ENCODE measurements around the gene NEDD4L.
"Not testable (repeated sequence)": the region's sequence is repeated elsewhere in the genome, so short reads cannot be mapped to it uniquely, and the experiment has no call there.

Gene NEDD4L

DNA sequence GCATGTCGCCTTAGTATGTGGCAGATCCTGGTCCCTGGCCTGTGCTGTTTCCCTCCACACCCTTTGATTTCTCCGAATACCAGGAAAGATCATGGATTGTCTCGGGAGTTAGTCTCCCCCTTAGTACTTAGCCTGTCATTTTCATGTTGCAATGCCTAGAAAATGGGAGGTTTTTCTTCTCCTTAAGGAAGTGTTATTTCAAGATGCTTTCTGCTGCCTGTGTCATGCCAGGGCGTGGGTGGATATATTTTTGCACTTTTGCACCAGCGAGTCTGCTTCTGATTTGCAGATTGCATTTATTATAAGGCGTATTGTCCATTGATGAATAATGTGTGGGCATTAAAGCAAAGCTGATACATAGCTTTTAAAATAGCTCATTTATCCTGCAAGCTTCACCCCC is 223.5 kb downstream of the NEDD4L start:
- DNase-seq (ENCODE audit: low spot score), result no peak

DNA sequence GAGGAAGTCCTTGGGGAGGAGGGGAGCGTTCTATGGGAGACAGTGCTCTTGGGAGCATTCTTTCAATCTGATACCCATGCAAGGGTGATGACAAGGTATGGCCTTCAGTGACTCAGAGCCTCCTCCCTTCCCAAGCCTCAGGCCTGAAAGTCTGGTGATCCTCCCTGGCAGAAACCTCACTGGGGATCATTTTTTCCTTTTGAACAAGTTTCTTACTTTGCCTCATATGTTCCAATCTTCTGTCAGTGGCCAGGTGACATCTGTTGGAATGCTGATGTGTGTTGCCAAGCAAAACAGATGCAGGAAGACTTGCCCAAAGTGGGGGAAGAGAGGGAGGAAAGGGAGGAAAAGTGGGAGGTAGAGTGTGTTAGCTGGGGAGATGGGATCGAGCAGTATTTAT is 224.8 kb downstream of the NEDD4L start:
- DNase-seq (ENCODE audit: low spot score), result peak; percentile 57

DNA sequence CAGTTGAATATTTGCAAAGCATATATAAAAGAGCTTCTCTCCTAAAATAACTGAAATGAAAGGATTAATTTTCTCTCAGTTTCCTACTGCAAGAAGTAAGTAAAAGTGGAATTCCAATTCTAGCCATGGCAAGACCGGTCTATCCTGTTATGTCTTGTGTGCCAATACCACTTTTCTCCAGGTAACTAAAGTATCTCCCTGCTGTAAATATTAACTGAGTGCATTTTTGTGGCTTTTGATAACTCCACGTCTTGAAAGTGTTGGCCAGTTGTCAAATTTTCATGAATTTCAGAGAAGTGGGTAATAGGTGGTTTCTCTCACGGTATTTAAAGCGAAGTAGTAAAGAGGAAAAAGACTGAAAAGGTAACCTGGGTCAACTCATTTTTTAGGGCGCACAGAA is 225.9 kb downstream of the NEDD4L start:
- no peak for DNase-seq (ENCODE audit: low spot score)

DNA sequence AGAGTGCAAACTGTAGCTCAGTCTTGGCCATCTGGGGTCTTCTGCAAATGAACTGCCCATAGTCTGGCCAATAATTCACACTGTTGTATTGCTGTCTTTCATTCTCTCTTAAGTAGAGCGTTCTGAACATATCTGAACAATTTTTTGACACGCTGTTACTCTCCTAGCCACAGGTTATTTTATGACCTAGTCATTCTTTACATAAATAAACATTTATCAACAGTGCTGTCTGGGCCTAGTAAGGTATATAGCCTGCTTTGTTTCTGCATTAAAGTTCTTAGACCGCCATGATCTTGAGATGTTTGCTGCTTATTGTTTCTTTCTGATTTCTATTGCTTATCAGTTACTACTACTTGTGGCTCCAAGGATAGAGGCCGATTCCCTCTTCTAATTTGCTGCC is 226.4 kb downstream of the NEDD4L start:
- DNase-seq (ENCODE audit: low spot score), result no peak

DNA sequence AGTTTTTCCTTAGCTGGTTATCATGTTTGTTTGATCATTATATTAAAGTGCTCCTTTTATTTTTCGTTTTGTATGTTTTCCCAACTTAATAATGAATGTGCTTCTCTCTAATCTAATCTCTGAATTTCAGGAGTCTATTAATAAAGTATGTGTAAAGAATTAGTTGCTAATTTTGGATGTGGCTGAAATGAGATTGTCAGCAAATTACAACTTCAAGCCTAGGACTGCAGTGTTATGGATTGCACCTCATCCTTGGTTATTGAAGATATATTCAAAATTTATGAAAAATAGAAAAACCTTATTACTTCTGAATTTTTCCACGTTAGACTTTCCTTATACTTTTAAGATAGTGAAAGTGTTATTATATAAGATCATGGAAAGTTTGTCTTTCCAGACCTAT is 227.7 kb downstream of the NEDD4L start:
- DNase-seq (ENCODE audit: low spot score), result no peak

DNA sequence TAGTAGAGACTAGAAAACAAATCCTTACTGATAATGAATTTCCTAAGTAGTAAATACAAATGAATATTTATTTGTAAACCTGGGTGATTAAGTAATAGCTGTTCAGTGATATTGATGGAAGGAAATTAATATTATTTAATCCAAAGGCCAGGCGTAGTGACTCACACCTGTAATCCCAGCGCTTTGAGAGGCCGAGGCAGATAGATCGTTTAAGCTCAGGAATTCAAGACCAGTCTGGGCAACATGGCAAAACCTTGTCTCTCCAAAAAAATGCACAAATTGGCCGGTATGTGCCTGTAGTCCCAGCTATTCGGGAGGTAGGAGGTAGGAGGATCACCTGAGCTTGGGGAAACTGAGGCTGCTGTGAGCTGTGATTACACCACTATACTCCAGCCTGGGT is 228.2 kb downstream of the NEDD4L start:
- DNase-seq (ENCODE audit: low spot score), result no peak

DNA sequence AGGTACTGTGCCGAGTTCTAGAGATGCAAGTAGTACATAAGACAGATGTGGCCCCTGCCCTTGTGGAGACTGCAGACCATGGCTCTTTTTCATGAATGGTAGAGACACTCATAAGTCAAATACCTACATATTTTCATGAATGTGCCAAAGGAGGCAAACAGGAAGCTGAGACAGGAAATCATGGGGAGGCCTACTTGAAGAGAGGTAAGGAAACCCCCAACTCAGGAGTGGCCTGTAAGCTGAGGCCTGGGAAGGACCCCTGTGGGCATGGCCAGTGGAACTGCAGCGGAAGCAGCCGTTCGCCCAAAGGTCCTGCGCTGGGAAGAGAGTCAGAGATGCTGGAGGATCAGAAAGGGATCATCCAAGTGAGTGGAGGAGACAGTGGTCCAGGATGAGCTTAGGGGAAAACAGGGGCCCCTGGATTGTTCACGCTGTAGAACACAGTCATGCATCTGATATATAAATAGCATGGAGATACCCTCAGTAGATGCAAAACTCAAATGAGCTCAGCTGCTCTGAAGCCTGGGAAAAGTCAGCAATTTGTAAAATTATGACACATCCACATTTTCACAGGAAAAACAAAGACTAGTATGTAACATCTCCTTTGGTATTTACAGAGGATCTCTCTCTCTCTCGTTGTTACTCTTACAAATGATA is 228.9 kb downstream of the NEDD4L start:
- no peak for DNase-seq (ENCODE audit: low spot score)

DNA sequence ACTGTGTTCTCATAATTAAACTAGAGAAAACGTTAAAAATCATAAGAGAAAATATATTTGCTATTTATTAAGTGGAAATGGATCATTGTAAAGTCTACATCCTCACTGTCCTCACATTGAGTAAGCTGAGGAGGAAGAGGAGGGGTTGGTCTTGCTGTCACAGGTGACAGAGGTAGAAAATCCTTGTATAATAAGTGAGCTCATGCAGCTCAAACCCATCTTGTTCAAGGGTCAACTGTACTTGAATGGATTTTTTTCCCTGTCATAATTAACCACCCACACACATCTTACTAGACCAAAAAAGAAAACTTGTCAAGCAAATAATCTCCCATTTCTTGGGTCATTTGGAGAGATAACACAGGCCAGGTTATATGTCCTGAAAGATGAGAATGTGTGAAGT is 231.2 kb downstream of the NEDD4L start:
- no peak for DNase-seq (ENCODE audit: low spot score)

DNA sequence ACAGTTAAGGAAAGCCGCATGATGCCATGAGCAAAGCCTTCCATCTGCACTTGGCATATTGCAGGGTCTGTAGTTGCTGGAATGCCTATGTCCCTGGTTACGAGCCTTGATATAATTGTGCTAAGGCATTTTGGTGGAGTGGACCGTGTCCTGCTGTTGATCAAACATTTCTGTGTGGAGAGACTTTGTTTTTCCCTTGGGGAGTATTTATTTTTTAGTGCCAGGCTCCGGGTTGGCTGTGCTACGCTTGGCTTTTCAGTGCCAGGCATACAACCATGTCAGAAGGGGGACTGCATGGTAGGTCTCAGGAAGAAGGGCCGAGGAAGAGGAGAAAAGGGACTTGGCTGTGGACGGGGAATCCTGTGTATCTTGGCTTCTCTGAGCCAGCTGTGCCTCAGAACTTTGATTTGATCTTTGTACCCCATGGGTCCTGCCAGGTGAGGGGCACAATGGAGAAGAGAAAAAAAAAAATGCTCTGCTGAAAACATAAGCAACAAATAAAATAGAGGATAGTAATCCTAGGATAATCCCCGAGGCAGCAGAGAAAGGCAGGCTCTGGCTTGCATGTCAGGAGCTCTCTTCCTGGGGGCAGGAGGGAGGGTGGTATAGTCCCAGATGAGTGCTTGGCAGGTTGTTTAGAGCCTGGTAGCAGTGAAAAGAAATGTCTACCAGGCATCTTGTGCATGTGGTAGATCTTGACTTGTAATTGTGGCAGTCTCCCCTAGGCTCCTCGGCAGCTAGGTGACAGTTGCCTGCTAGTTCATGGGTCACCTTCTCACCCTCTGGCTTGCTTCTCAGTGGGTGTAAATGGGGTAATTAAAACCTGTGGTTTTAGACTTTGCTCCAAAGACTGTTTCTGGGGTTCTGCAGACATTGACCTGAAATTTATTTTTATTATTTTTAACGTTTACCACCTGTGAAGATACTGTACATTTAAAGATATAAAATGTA is 233.0 kb downstream of the NEDD4L start:
- no peak for DNase-seq (ENCODE audit: low spot score)

DNA sequence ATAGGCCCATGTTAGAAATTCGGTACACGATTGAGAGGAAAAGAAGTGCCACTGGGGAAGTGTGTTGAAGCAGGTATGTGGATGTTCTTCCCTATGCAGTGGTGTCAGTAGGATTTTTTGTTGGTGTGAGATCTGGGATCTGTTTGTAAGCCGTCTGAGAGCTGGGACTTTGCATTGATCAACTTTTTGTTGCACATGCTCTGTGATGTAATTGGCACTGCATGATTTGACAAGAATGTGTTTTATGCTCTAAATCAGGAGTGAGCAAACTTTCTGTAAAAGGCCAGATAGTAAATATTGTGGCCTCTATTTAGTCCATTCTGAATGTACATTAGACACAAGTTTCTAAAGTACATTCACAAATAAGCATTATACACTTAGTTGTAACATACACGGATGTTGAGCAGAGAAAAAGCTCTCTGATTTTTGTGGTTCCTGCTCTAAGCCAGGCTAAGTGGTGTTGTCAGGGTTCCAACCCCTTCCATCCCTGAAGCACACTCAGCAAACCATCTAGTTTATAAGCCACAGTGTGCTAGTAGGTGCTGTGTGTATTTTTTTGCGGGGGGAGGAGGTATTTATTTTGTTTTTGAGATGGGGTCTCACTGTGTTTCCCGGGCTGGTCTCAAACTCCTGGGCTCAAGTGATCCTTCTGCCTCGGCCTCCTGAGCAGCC is 235.6 kb downstream of the NEDD4L start:
- no peak for DNase-seq (ENCODE audit: low spot score)

DNA sequence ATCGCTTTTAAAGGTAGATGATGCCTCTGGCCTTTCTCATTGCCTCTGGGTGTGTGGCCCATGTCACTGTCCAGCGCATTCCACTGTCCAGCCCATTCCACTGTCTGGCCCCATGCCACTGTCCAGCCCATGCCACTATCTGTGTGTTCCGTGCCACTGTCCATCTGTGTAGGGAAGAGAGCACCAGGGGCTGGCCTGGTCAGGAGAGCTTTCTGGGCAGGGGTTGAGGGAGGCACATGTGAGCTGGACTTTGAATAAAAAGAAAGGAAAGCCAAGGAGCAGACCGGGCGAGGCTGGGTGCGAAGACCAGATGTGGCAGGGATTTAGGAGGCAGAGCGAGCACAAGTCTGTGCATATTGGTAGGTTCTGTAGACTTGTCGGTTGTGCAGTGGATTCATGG is 236.2 kb downstream of the NEDD4L start:
- no peak for DNase-seq (ENCODE audit: low spot score)

DNA sequence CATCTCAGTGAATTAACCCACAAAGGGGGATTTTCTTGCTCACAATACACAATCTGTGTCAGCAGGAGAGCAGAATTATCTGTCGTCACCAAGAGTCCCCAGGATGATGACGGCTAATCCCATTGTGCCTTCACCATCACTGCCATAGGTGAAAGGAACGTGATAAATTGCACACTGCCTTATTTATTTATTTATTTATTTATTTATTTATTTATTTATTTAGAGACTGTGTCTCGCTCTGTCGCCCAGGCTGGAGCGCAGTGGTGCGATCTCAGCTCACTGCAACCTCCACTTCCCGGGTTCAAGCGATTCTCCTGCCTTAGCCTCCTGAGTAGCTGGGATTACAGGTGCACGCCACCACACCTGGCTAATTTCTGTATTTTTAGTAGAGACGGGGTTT is 238.8 kb downstream of the NEDD4L start:
- DNase-seq (ENCODE audit: low spot score), result not testable (repeated sequence)

DNA sequence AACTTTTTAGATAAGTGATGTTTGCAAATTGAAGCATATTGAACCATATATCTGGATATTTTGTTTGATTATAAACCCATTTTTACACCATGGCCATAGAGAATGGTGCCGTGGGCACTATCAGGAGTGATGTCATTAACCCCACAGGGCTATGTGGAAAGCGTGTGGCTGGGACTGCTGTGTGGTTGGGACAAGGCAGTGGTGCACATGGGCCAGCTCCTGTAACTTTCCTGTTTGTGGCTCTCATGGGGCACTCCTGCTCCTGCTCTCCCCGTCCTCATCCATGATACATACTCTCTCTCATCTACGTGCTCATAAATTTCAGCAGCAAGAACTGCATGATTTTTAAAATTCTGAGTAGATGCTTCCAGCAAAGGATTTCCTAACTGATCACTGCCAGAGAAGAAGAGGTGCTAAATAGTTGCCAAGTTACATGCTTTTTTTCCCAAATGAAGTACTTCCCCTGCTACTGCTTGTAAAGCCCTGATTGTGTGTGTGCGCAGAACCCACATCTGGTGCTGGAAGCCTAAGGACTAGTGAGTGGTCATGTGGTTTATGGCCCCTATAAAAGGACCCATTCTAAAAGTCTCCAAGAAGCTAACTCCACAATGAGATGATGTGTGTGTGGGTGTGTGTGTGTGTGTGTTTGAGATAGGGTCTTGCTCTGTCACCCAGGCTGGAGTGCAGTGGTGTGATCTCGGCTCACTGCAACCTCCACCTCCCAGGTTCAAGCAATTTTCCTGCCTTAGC is 240.8 kb downstream of the NEDD4L start:
- no peak for DNase-seq (ENCODE audit: low spot score)

DNA sequence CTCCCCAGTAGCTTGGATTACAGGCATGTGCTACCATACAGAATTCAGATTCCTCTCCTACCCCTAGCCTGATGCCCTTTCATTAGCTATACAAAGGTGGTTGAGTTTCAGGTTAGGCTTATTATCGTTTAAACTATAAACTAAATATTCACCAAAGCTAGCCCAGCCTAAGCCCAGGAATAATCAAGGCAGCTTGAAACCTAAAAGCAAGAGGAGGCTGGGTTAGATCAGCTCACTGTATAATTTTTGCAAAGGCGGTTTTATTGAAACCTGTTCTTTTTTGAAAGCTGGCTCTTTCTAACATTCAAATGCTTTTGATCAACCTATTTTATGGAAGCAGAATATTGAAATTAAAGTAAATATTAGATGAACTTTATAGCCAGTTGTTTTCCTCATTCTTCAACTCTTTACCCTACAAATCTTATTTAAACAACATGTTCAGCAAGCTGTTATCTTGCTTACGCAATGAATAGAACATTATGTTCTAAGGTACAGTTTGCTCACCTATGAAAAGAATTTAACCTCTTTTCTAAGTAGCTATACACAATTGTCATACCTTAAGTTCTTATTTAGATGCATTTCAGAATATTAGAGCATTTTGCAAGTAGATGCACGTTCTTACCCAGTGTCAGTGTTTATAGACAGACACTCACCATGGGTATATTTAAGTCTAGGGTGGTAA is 241.6 kb downstream of the NEDD4L start:
- DNase-seq (ENCODE audit: low spot score), result no peak

DNA sequence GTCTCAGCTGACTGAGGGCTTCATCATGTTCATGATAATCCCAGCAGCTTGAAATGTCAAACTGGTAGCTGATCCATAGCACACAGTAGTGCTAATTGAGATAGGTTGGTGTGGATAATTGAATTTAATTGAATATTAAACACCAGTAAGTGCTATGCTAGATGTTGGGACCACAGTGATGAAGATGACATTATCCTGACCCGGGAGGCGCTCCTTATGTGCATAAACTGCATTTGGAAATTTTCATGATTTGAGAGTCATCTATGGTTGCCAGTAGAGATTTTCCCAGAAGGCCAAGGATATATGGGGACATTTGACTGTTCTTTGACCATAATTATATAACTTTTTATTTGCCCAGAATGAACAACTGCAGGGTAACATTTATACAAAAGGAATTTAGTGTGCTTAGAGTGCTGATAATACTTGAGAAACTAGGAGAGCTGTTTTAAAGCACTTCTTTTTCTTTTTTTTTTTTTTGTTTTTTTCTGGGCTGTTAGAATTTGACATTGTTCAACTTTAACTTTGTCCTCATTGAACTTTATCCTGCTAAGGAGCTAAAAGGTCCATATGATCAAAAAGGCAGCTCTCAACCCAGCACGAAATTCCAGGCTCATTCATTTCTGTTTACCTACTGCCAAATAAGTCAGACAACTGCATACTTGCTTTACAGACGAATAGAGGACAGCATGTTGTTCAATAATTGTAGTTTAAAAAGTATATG is 242.8 kb downstream of the NEDD4L start:
- no peak for DNase-seq (ENCODE audit: low spot score)

DNA sequence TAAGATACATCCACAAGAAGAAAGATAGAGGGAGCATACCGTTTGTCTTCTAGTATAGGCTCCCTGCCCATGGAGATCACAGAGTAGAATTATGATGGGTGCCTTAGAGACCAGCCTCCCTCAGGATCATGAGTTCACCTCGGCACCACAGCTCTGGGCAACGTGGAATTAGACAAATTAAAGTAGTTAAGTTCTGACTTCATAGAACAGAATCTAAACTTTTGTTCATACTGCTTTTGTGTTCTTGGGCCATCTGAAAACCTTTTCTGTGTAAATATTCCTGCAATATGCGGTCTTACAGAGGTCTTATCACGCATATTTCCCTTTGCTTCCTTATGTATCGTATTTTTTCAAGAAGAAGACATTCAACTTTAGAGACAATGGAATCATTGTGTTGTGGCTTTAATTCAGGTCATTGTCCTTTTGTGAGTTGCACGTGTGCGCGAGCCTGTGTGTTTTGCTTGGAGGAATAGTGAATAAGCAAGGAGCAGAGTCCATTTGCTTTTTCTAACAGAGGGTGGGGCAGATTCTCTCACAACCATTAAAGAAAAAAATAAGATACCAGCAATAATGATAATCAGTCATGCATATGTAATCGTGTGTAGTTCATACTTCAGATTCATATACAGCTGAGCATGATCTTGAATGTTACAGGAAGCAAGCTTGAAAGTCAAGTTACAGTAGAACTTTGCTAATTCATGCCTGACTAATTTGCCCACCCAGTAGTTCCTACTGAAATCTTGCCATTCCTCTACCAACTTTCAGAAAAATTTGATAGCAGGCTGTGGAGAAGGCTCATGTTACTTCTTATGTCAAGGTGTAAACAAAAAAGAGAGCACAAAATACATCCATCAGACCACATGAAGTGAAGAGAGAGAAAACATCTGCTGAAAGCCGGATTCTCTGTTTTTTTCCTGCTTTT is 243.6 kb downstream of the NEDD4L start:
- DNase-seq (ENCODE audit: low spot score), result no peak

DNA sequence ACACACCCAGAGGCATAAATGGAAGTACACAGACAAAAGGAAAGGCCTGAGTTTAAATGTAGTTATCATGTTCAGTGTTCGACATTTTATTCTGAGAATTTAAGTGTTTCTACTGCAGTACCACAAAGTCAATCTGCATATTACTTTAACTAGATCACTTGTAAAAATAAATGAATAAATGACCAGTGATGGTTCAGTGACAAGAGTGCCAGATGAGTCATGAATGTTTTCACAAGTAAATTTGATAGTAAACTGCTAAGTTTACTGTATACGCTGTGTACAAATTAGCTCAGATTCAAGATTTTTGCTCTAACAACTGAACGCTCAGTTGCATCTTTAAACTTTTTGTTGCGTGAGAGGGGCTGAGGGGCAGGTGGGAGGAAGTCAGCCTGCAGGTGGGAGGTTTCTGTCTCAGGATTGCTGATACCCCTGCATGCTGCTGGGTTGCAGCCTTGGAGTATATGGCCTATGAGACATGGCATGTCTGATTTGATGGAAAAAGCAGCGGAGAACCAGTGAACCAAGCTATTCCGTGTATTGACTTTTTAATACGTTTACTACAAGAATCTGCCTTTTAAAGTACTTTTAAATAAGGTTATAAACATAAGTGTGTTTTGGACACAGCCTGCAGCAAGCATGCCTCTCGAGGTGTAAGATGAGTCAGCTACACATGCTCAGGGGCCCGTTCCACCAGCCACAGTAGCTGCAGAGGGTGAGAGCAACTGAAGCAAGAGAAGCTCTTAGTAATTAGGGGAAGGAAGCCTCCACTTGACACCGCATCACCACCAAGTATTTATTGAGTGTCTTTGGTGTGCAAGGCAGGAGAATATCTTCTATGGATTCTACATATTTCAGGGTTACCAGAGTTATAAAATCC is 245.1 kb downstream of the NEDD4L start:
- DNase-seq (ENCODE audit: low spot score), result no peak

DNA sequence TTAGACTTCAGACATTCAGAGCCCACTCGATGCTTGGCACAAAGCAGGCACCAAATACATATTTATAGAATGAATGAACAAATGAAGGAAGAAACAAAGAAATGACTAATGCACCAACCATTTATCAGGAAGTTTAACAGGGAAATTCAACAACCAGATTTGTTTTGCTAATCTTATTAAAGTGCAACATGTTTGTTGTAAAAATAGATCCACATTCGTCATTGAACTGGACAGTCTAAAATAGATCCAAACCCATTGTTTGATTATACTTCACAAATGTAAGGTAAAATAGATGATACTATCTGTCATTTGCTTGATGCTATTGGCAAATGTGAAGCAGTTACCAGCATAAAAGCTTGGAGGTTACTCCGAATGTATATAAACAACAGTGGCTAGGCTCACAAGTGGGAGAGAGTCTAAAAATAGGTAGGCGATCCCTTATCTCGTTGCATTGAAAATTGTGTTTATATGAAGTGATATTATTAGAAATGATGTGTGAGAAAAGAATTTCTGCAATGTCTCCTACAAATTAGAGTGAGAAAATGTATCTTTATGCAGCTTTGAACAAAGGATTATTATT is 246.2 kb downstream of the NEDD4L start:
- no peak for DNase-seq (ENCODE audit: low spot score)

Measured in AG20443 (cell line).